ENCODE measurements around the gene TTBK2. TPM values are rescaled to one million over a fixed set of nuclear protein-coding genes. Genes with fewer than 3 reads are reported as not detected.

TTBK2 gene
- total and polyA plus RNA-seq, 10 of the 15 experiments (the other 5 are each of a cell fraction or from before 2014, with no cell fraction given), result 0.66 to 9.1 (median 3.7) TPM

DNA sequence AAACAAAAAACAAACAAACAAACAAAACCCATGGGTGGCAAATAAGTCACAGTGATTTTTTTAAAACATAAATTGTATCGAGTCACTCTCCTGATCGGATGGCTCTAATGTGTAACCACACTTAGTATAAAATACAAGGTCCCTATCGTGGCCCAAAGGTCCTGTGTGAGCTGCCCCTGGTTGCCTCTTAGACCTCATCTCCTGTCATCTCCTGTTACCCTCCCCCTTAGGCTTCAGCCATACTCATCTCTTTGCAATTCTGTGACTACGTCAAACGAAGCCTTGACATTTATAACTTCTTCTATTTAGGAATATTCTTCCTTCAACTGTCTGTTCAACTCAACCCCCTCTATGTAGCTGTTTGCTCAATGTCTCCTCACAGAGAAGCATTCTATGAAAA is 43.9 kb upstream of the TTBK2 start:
- BruUV-seq (replicated peaks), result no TSS peak
- in situ Hi-C loops (cut with MboI), result no loop called here
- ChIA-PET CTCF (no interaction called here), SMC1A (ENCODE audit: uncharacterized antibody, unreplicated experiment) (no interaction called here), POLR2A (no interaction called here), RAD21 (ENCODE audit: unreplicated experiment) (no interaction called here)
- no peak overlapping the region for H3K4me3 ChIP-seq
- H3K9me3 ChIP-seq (replicated peaks; ENCODE audit: control insufficient read depth, insufficient read depth, low read length), result no peaks in the 10 kb centered on the region
- ATAC-seq, result no peak
- H3K27me3 ChIP-seq (replicated peaks in 1 of 2; ENCODE audit: control insufficient read depth in 2 of 2, insufficient read depth in 2 of 2, low read length in 1 of 2), result no peaks in the 10 kb centered on the region
- H3K9ac ChIP-seq (ENCODE audit: control insufficient read depth, insufficient read depth, low read length), result no peak overlapping the region
- WGBS (ENCODE audit: insufficient coverage, insufficient replicate concordance, low lambda C conversion rate, missing lambda C conversion rate), result 97% methylated on average over 5 of the region's 5 CpGs
- TF ChIP-seq SP1 (IDR thresholded peaks at IDR 0.05; ENCODE audit: low read depth, low read length), result no peak
- TF ChIP-seq FOXK2 (IDR thresholded peaks at IDR 0.05), result no peak
- TF ChIP-seq ZNF274 (IDR thresholded peaks at IDR 0.05; ENCODE audit: insufficient read depth, insufficient read length), result no peak
- no peak for TF ChIP-seq EGR1 (IDR thresholded peaks at IDR 0.05; ENCODE audit: borderline replicate concordance in 1 of 2, low read depth in 2 of 2, low read length in 2 of 2)
- TF ChIP-seq, protein P1, sequence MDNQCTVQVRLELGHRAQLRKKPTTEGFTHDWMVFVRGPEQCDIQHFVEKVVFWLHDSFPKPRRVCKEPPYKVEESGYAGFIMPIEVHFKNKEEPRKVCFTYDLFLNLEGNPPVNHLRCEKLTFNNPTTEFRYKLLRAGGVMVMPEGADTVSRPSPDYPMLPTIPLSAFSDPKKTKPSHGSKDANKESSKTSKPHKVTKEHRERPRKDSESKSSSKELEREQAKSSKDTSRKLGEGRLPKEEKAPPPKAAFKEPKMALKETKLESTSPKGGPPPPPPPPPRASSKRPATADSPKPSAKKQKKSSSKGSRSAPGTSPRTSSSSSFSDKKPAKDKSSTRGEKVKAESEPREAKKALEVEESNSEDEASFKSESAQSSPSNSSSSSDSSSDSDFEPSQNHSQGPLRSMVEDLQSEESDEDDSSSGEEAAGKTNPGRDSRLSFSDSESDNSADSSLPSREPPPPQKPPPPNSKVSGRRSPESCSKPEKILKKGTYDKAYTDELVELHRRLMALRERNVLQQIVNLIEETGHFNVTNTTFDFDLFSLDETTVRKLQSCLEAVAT (IDR thresholded peaks at IDR 0.05), result no peak
- TF ChIP-seq, protein P2, sequence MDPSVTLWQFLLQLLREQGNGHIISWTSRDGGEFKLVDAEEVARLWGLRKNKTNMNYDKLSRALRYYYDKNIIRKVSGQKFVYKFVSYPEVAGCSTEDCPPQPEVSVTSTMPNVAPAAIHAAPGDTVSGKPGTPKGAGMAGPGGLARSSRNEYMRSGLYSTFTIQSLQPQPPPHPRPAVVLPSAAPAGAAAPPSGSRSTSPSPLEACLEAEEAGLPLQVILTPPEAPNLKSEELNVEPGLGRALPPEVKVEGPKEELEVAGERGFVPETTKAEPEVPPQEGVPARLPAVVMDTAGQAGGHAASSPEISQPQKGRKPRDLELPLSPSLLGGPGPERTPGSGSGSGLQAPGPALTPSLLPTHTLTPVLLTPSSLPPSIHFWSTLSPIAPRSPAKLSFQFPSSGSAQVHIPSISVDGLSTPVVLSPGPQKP (IDR thresholded peaks at IDR 0.05; ENCODE audit: low read depth, low read length), result no peak
- no peak for TF ChIP-seq RELA (IDR thresholded peaks at IDR 0.05; ENCODE audit: borderline replicate concordance, partially characterized antibody)
- TF ChIP-seq RFX5 (IDR thresholded peaks at IDR 0.05; ENCODE audit: low read depth, low read length), result no peak
- TF ChIP-seq STAT1 (conservative IDR thresholded peaks at IDR 0.05), result no peak
- TF ChIP-seq ZBED1 (IDR thresholded peaks at IDR 0.05; ENCODE audit: borderline replicate concordance), result no peak
- TF ChIP-seq NR2C1 (IDR thresholded peaks at IDR 0.05), result no peak
- TF ChIP-seq, protein P3, sequence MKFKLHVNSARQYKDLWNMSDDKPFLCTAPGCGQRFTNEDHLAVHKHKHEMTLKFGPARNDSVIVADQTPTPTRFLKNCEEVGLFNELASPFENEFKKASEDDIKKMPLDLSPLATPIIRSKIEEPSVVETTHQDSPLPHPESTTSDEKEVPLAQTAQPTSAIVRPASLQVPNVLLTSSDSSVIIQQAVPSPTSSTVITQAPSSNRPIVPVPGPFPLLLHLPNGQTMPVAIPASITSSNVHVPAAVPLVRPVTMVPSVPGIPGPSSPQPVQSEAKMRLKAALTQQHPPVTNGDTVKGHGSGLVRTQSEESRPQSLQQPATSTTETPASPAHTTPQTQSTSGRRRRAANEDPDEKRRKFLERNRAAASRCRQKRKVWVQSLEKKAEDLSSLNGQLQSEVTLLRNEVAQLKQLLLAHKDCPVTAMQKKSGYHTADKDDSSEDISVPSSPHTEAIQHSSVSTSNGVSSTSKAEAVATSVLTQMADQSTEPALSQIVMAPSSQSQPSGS (IDR thresholded peaks at IDR 0.05; ENCODE audit: low read length), result no peak
- TF ChIP-seq, protein P4, sequence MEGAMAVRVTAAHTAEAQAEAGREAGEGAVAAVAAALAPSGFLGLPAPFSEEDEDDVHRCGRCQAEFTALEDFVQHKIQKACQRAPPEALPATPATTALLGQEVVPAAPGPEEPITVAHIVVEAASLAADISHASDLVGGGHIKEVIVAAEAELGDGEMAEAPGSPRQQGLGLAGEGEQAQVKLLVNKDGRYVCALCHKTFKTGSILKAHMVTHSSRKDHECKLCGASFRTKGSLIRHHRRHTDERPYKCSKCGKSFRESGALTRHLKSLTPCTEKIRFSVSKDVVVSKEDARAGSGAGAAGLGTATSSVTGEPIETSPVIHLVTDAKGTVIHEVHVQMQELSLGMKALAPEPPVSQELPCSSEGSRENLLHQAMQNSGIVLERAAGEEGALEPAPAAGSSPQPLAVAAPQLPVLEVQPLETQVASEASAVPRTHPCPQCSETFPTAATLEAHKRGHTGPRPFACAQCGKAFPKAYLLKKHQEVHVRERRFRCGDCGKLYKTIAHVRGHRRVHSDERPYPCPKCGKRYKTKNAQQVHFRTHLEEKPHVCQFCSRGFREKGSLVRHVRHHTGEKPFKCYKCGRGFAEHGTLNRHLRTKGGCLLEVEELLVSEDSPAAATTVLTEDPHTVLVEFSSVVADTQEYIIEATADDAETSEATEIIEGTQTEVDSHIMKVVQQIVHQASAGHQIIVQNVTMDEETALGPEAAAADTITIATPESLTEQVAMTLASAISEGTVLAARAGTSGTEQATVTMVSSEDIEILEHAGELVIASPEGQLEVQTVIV (IDR thresholded peaks at IDR 0.05; ENCODE audit: borderline replicate concordance, partially characterized antibody), result no peak
- TF ChIP-seq FOXM1 (IDR thresholded peaks at IDR 0.05; ENCODE audit: low read depth, low read length), result no peak
- no peak for TF ChIP-seq GATAD2B (conservative IDR thresholded peaks at IDR 0.05; ENCODE audit: low read depth)
- TF ChIP-seq, protein P5, sequence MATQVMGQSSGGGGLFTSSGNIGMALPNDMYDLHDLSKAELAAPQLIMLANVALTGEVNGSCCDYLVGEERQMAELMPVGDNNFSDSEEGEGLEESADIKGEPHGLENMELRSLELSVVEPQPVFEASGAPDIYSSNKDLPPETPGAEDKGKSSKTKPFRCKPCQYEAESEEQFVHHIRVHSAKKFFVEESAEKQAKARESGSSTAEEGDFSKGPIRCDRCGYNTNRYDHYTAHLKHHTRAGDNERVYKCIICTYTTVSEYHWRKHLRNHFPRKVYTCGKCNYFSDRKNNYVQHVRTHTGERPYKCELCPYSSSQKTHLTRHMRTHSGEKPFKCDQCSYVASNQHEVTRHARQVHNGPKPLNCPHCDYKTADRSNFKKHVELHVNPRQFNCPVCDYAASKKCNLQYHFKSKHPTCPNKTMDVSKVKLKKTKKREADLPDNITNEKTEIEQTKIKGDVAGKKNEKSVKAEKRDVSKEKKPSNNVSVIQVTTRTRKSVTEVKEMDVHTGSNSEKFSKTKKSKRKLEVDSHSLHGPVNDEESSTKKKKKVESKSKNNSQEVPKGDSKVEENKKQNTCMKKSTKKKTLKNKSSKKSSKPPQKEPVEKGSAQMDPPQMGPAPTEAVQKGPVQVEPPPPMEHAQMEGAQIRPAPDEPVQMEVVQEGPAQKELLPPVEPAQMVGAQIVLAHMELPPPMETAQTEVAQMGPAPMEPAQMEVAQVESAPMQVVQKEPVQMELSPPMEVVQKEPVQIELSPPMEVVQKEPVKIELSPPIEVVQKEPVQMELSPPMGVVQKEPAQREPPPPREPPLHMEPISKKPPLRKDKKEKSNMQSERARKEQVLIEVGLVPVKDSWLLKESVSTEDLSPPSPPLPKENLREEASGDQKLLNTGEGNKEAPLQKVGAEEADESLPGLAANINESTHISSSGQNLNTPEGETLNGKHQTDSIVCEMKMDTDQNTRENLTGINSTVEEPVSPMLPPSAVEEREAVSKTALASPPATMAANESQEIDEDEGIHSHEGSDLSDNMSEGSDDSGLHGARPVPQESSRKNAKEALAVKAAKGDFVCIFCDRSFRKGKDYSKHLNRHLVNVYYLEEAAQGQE (IDR thresholded peaks at IDR 0.05; ENCODE audit: low read depth, low read length), result no peak
- FAIRE-seq, result no peak
- no peak overlapping the region for H3K27ac ChIP-seq (ENCODE audit: control insufficient read depth, insufficient read depth)
- DNase-seq (ENCODE audit: low read depth, low spot score), result no peak
- peaks cover 2 to 8% of the 10 kb centered on the region in 2 experiments; a peak in 2 of 4 replicates for H3K36me3 ChIP-seq (ENCODE audit: control insufficient read depth in 2 of 2, insufficient read depth in 2 of 2, low read length in 1 of 2)
- no peaks in the 10 kb centered on the region for H3K4me1 ChIP-seq (ENCODE audit: control insufficient read depth, insufficient read depth, low read length)
- no peak overlapping the region for H2AFZ ChIP-seq (ENCODE audit: control insufficient read depth, low read depth, low read length)
- intact Hi-C loops (cut with micrococcal nuclease; ENCODE audit: unreplicated experiment), result no loop called here
- H3K79me2 ChIP-seq (ENCODE audit: control insufficient read depth, insufficient read depth, low read length), result no peaks in the 10 kb centered on the region
- H3K4me2 ChIP-seq (ENCODE audit: control insufficient read depth, insufficient read depth), result no peak overlapping the region
- H4K20me1 ChIP-seq (ENCODE audit: control insufficient read depth, insufficient read depth), result no peaks in the 10 kb centered on the region
